AG09309 (cell line): ENCODE results near the gene TMEM170A.

ENCODE experiments used
- DNase-seq: peaks from one replicate; pipeline ENCODE4 v3.0.0-alpha.2; 2010; ENCODE audit warnings: low read depth
- H3K4me3 ChIP-seq: 2 replicates; pipeline ENCODE4 v1.5.1; 2011; ENCODE audit warnings: mild to moderate bottlenecking, low read depth, low read length, moderate library complexity; ENCODE audit not compliant: control insufficient read depth
- TF ChIP-seq, protein P1 (sequence below): IDR thresholded peaks from 2 replicates; pipeline ENCODE4 v1.5.1; 2011; ENCODE audit warnings: mild to moderate bottlenecking, low read depth, low read length, inconsistent platforms; ENCODE audit not compliant: insufficient read depth, control insufficient read depth; ENCODE audit errors: missing control alignments

The TMEM170A gene

GRCh38 chr16:75486676-75487313, 22.3 kb upstream of the TMEM170A start:
- TF ChIP-seq, protein P1, sequence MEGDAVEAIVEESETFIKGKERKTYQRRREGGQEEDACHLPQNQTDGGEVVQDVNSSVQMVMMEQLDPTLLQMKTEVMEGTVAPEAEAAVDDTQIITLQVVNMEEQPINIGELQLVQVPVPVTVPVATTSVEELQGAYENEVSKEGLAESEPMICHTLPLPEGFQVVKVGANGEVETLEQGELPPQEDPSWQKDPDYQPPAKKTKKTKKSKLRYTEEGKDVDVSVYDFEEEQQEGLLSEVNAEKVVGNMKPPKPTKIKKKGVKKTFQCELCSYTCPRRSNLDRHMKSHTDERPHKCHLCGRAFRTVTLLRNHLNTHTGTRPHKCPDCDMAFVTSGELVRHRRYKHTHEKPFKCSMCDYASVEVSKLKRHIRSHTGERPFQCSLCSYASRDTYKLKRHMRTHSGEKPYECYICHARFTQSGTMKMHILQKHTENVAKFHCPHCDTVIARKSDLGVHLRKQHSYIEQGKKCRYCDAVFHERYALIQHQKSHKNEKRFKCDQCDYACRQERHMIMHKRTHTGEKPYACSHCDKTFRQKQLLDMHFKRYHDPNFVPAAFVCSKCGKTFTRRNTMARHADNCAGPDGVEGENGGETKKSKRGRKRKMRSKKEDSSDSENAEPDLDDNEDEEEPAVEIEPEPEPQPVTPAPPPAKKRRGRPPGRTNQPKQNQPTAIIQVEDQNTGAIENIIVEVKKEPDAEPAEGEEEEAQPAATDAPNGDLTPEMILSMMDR = no peak
- DNase-seq = no peak
- no peak overlapping the region for H3K4me3 ChIP-seq

DNA sequence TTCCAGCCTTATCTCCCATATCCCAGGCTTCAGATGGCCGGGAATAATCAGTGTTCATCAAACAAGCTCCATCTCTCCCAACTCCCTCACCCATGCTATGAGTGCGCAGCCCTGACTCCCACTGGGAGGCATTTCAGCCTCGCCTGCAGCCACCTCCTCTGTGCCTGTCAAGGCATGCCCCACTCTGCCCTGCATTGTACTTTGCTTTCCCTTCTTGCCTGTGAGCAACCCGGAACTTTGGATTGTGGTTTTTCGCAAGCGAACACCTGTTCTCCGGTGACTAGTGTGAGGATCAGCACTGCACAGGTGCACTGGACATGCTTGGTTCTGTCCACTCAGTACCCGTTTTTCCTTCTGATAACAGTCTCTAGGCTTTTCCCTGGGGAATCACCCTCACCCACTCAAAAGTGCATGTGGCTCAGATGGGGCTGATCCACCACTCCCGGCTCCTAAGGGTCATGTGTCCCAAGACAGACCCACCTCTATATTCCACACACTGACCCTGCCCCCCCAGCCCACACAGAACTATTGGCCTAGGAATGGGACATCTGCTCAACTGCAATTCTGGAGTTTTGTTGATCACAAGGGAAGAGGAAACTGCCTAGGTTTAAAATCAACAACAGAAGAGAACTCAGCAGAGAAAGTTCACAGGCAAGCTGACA, 21.7 kb upstream of the TMEM170A start:
- TF ChIP-seq, protein P1 = no peak
- H3K4me3 ChIP-seq = no peak overlapping the region
- no peak for DNase-seq

GRCh38 chr16:75485230-75486013, 20.9 kb upstream of the TMEM170A start:
- TF ChIP-seq, protein P1 = no peak
- H3K4me3 ChIP-seq = no peak overlapping the region
- no peak for DNase-seq

DNA sequence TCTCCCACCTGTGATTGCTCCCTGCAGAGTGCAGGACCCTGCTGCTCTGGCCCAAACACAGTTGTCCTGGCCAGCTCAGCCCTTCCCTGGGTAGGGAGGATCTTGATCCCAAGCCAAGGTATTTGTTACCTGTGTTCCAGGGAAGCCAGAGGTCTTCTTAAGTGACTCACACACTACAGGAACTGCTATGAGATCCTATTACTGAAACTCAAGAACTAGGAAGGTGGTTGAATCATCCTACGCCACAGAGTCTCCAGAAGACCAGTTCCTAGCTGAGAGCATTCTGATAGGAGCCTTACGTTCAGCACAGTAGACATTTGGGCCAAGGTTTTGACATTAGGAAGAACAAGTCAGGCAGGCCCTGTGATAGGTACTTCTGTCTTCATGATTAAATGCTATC, 18.7 kb upstream of the TMEM170A start:
- TF ChIP-seq, protein P1 = no peak
- no peak overlapping the region for H3K4me3 ChIP-seq
- DNase-seq = no peak

DNA sequence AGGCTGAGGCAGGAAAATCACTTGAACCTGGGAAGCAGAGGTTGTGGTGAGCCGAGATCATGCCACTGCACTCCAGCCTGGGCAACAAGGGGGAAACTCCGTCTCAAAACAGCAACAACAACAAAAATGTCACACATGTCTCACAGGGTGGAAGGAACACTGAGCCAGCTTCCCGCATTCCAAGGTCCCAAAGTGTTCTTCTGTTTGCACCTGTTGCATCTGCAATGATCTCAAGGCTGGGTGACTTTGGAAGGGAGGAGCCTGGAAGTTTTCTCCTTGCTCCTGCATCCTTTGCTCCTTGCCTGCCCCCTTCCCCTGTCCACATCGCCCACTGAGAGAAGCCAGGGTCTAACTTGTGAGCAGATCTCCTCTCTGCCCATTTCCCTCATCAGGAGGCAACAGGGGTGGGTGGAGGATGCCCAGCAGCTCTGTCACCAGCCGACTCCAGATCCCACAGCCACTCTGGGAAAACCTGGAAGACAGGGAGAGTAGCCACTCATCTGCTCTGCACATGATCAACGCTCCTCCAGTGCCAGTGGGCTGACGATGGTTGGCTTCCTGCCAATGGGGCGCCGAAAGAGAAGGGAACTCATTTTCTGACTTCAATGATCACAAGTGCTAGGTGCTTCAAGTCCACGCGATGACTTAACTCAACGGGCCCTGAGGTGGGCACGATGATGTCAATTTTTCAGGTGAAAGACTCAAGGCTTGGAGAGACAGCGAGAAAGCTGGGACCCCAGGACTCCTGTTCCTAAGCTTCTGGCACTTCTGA, 18.1 kb upstream of the TMEM170A start:
- DNase-seq = no peak
- TF ChIP-seq, protein P1 = no peak
- H3K4me3 ChIP-seq = no peak overlapping the region

- TF ChIP-seq, protein P1 = no peak
- no peak overlapping the region for H3K4me3 ChIP-seq
- DNase-seq = no peak
These were observed 17.0 kb upstream of the TMEM170A start for GRCh38 chr16:75481475-75481874.
